ENCODE measurements around the gene ZNF519. TPM values are rescaled to one million over a fixed set of nuclear protein-coding genes. Genes with fewer than 3 reads are reported as not detected.

ZNF519 gene
- polyA plus RNA-seq, 3 donors, result 0.52 to 1.7 (median 0.63) TPM

GRCh38 chr18:14098428-14098827, 33.8 kb downstream of the ZNF519 start:
- H3K36me3 ChIP-seq (replicated peaks in 1 of 2; ENCODE audit: control insufficient read depth in 1 of 2, insufficient read depth in 2 of 2, low read length in 2 of 2), result peaks cover 0 to 6% of the 10 kb centered on the region in 2 donors
- peaks cover 7 to 15% of the 10 kb centered on the region in 2 donors for H3K9me3 ChIP-seq (replicated peaks in 1 of 2; ENCODE audit: control insufficient read depth in 1 of 2, insufficient read depth in 1 of 2, low read length in 2 of 2)
- H3K79me2 ChIP-seq (ENCODE audit: insufficient read depth, low read length), result no peaks in the 10 kb centered on the region
- H4K20me1 ChIP-seq (ENCODE audit: insufficient read depth, low read length), result no peaks in the 10 kb centered on the region
- no peak overlapping the region for H3K4me3 Mint-ChIP-seq
- no peaks in the 10 kb centered on the region for H3K27me3 ChIP-seq (ENCODE audit: control insufficient read depth in 2 of 2, insufficient read depth in 2 of 2, low read length in 2 of 2)
- 100% methylated on average over 3 of the region's 6 CpGs for WGBS (ENCODE audit: insufficient coverage)
- peaks cover 0 to 21% (median 9%) of the 10 kb centered on the region in 7 donors for H3K9me3 Mint-ChIP-seq
- intact Hi-C loops (cut with micrococcal nuclease), result no loop called here
- H2AFZ ChIP-seq (ENCODE audit: insufficient read depth, low read depth, low read length, poor library complexity, severe bottlenecking), result no peak overlapping the region
- no peak for TF ChIP-seq CTCF (IDR thresholded peaks at IDR 0.05)
- no peaks in the 10 kb centered on the region for H3K4me1 Mint-ChIP-seq
- H3K9ac ChIP-seq (ENCODE audit: insufficient read depth, low read length, poor library complexity, severe bottlenecking), result no peak overlapping the region
- no peak overlapping the region for H3K4me3 ChIP-seq (replicated peaks in 1 of 3; ENCODE audit: low read depth in 2 of 3, low read length in 3 of 3)
- no peak overlapping the region for H3K27ac Mint-ChIP-seq
- H3K36me3 Mint-ChIP-seq, result peaks cover 14 to 18% of the 10 kb centered on the region in 2 donors
- DNase-seq, result no peak
- no peak overlapping the region for H3K27ac ChIP-seq (ENCODE audit: low read depth in 1 of 2, low read length in 2 of 2)
- no peaks in the 10 kb centered on the region for H3K27me3 Mint-ChIP-seq (ENCODE audit: low read depth in 3 of 3)
- no peaks in the 10 kb centered on the region for H3K4me1 ChIP-seq (ENCODE audit: control insufficient read depth in 1 of 2, insufficient read depth in 2 of 2, low read length in 2 of 2)
- no peak overlapping the region for H3K4me2 ChIP-seq (replicated peaks; ENCODE audit: extremely low read depth, low read length, poor library complexity, severe bottlenecking)

- Histone ChIP-seq H4K20me1 (ENCODE audit: insufficient read depth, low read length) (no peaks in the 10 kb centered on the region), H3K4me3 (replicated peaks in 1 of 3; ENCODE audit: low read depth in 2 of 3, low read length in 3 of 3) (no peak overlapping the region), H3K36me3 (replicated peaks in 1 of 2; ENCODE audit: control insufficient read depth in 1 of 2, insufficient read depth in 2 of 2, low read length in 2 of 2) (peaks cover 0 to 6% of the 10 kb centered on the region in 2 donors), H3K27me3 (ENCODE audit: control insufficient read depth in 2 of 2, insufficient read depth in 2 of 2, low read length in 2 of 2) (no peaks in the 10 kb centered on the region), H3K9me3 (replicated peaks in 1 of 2; ENCODE audit: control insufficient read depth in 1 of 2, insufficient read depth in 1 of 2, low read length in 2 of 2) (peaks cover 3 to 15% of the 10 kb centered on the region in 2 donors), H3K4me2 (replicated peaks; ENCODE audit: extremely low read depth, low read length, poor library complexity, severe bottlenecking) (no peak overlapping the region), H3K27ac (ENCODE audit: low read depth in 1 of 2, low read length in 2 of 2) (no peak overlapping the region), H3K79me2 (ENCODE audit: insufficient read depth, low read length) (no peaks in the 10 kb centered on the region), H3K4me1 (ENCODE audit: control insufficient read depth in 1 of 2, insufficient read depth in 2 of 2, low read length in 2 of 2) (no peaks in the 10 kb centered on the region), H2AFZ (ENCODE audit: insufficient read depth, low read depth, low read length, poor library complexity, severe bottlenecking) (no peak overlapping the region), H3K9ac (ENCODE audit: insufficient read depth, low read length, poor library complexity, severe bottlenecking) (no peak overlapping the region)
- no peak for TF ChIP-seq CTCF (IDR thresholded peaks at IDR 0.05)
- intact Hi-C loops (cut with micrococcal nuclease), result no loop called here
- H3K27ac Mint-ChIP-seq, result no peak overlapping the region
- 100% methylated on average over 1 of the region's 2 CpGs for WGBS (ENCODE audit: insufficient coverage)
- no peaks in the 10 kb centered on the region for H3K4me1 Mint-ChIP-seq
- H3K36me3 Mint-ChIP-seq, result peaks cover 14 to 18% of the 10 kb centered on the region in 2 donors
- no peaks in the 10 kb centered on the region for H3K27me3 Mint-ChIP-seq (ENCODE audit: low read depth in 3 of 3)
- DNase-seq, result no peak
- peaks cover 0 to 14% (median 8%) of the 10 kb centered on the region in 7 donors for H3K9me3 Mint-ChIP-seq
- H3K4me3 Mint-ChIP-seq, result no peak overlapping the region
Measured at GRCh38 chr18:14097761-14098160, 34.5 kb downstream of the ZNF519 start.

Measured in CD14-positive monocyte (primary cell).